ENCODE measurements around the gene LSS. TPM values are rescaled to one million over a fixed set of nuclear protein-coding genes. Genes with fewer than 3 reads are reported as not detected.

LSS gene
- total and polyA plus RNA-seq, 2 donors (not counting 3 experiments of a cell fraction or from before 2014, with no cell fraction given) = 120 to 141 TPM

- TF ChIP-seq POLR2A (IDR thresholded peaks at IDR 0.05; ENCODE audit: low read depth, low read length) = no peak
- no peak for TF ChIP-seq POLR2AphosphoS5 (IDR thresholded peaks at IDR 0.05; ENCODE audit: insufficient read depth, low read depth, low read length)
- TF ChIP-seq FOS (IDR thresholded peaks at IDR 0.05; ENCODE audit: borderline replicate concordance, insufficient read depth, low read length) = no peak
- TF ChIP-seq JUN (IDR thresholded peaks at IDR 0.05; ENCODE audit: borderline replicate concordance, insufficient read depth, insufficient read length, low read depth) = no peak
- no peak for TF ChIP-seq MAX (IDR thresholded peaks at IDR 0.05; ENCODE audit: insufficient read depth, insufficient read length)
- TF ChIP-seq CTCF (IDR thresholded peaks at IDR 0.05; ENCODE audit: extremely low read depth in 1 of 2, insufficient read depth in 1 of 2, low read depth in 1 of 2, low read length in 2 of 2) = no peak
- TF ChIP-seq MYC (IDR thresholded peaks at IDR 0.05; ENCODE audit: low read depth, low read length) = no peak
- no peak for TF ChIP-seq EZH2 (IDR thresholded peaks at IDR 0.05; ENCODE audit: borderline replicate concordance, low read depth, low read length, severe bottlenecking)
- TF ChIP-seq GATA2 (IDR thresholded peaks at IDR 0.05; ENCODE audit: insufficient read depth, insufficient read length, low read depth, low read length) = no peak
- dilution Hi-C loops (cut with MboI; ENCODE audit: extremely low pct_ligation_motif_present, low sequenced_read_pairs) (no loop called here), intact Hi-C loops (cut with micrococcal nuclease) (no loop called here)
- CTCF ChIA-PET = no interaction called here
- Histone ChIP-seq H3K79me2 (ENCODE audit: control insufficient read depth, insufficient read depth, low read length) (no peaks in the 10 kb centered on the region), H3K36me3 (ENCODE audit: control insufficient read depth in 2 of 2, extremely low read depth in 1 of 2, insufficient read depth in 2 of 2, low read length in 2 of 2) (peaks cover 26 to 51% of the 10 kb centered on the region in 2 experiments), H3K9ac (replicated peaks; ENCODE audit: extremely low read depth, insufficient read depth, low read length) (no peak overlapping the region), H3K4me3 (replicated peaks in 1 of 3; ENCODE audit: insufficient read depth in 1 of 3, low read depth in 1 of 3, low read length in 3 of 3) (no peak overlapping the region), H3K4me2 (ENCODE audit: insufficient read depth, low read length) (no peak overlapping the region), H4K20me1 (replicated peaks; ENCODE audit: control insufficient read depth, extremely low read depth, insufficient read depth, low read length) (no peaks in the 10 kb centered on the region), H2AFZ (ENCODE audit: low read depth, low read length) (no peak overlapping the region), H3K27me3 (ENCODE audit: control insufficient read depth in 2 of 2, insufficient read depth in 2 of 2, low read length in 2 of 2) (no peaks in the 10 kb centered on the region), H3K27ac (ENCODE audit: insufficient read depth, low read depth, low read length) (no peak overlapping the region), H3K9me1 (replicated peaks; ENCODE audit: control insufficient read depth, extremely low read depth, insufficient read depth, low read length) (no peaks in the 10 kb centered on the region), H3K9me3 (replicated peaks; ENCODE audit: control insufficient read depth, insufficient read depth, low read length) (no peaks in the 10 kb centered on the region), H3K4me1 (ENCODE audit: control insufficient read depth, extremely low read depth, insufficient read depth, low read length) (no peaks in the 10 kb centered on the region)
- FAIRE-seq (no peak), DNase-seq (ENCODE audit: low read depth, low spot score) (no peak)
- POLR2A ChIA-PET = no interaction called here
- BruUV-seq (replicated peaks) = no TSS peak
These were observed 37.4 kb upstream of the LSS start for GRCh38 chr21:46265736-46266525.

All from endothelial cell of umbilical vein (primary cell).